GM10266 (cell line): ENCODE measurements around the gene FOSL2.

ENCODE experiments used
- DNase-seq: peaks from one replicate; pipeline ENCODE4 v3.0.0; 2012; ENCODE audit errors: extremely low spot score
- TF ChIP-seq, protein P1 (sequence below): IDR thresholded peaks from 2 replicates; pipeline ENCODE4 v1.5.1; 2012; ENCODE audit warnings: mild to moderate bottlenecking, low read depth; ENCODE audit not compliant: control insufficient read depth, insufficient read depth; ENCODE audit errors: missing control alignments

FOSL2 gene

DNA sequence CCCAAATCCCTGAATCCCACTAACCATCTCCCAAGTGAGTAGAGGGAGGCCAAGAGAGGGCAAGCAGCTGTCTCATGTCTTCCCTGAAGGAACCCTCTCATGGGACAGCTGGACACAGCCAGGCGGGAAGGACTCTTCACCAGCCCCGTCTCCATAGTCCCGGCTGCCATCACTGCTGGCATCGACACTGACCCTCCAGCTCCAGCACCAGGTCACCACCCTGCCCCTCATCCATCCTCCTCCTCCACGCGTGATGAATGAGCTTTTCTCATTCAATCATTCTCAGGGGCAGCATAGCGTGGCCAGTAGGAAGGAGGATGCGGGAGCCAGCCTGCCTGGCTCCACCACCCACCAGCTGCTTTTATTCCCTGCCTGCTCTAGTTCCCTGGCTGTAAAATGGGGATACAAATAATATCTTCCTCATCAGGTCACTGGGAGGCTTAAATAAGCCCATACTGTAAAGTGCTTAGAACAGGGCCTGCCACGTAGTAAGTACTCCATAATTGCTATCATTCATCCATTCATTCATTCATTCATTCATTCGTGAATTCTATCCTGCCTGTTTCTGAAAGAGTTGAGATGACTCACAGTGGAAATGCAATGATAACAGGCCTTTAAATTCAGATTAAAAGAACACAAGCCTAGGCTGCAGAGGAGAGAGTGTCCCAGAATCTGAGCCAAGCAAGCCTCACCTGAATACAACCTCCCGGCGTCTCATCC lies 30.5 kb upstream of the FOSL2 start:
- no peak for DNase-seq

GRCh38 chr2:28362991-28363521 lies 29.6 kb upstream of the FOSL2 start:
- TF ChIP-seq, protein P1, sequence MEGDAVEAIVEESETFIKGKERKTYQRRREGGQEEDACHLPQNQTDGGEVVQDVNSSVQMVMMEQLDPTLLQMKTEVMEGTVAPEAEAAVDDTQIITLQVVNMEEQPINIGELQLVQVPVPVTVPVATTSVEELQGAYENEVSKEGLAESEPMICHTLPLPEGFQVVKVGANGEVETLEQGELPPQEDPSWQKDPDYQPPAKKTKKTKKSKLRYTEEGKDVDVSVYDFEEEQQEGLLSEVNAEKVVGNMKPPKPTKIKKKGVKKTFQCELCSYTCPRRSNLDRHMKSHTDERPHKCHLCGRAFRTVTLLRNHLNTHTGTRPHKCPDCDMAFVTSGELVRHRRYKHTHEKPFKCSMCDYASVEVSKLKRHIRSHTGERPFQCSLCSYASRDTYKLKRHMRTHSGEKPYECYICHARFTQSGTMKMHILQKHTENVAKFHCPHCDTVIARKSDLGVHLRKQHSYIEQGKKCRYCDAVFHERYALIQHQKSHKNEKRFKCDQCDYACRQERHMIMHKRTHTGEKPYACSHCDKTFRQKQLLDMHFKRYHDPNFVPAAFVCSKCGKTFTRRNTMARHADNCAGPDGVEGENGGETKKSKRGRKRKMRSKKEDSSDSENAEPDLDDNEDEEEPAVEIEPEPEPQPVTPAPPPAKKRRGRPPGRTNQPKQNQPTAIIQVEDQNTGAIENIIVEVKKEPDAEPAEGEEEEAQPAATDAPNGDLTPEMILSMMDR: no peak
- no peak for DNase-seq

More for the DNA sequence above, 30.5 kb upstream of the FOSL2 start:
- TF ChIP-seq, protein P1: no peak

GRCh38 chr2:28363686-28364280 lies 28.9 kb upstream of the FOSL2 start:
- TF ChIP-seq, protein P1: no peak
- no peak for DNase-seq

- TF ChIP-seq, protein P1: no peak
- no peak for DNase-seq
Observed at GRCh38 chr2:28364610-28365009, 28.0 kb upstream of the FOSL2 start.

- no peak for DNase-seq
- TF ChIP-seq, protein P1: no peak
Observed at GRCh38 chr2:28365158-28365557, 27.5 kb upstream of the FOSL2 start.

DNA sequence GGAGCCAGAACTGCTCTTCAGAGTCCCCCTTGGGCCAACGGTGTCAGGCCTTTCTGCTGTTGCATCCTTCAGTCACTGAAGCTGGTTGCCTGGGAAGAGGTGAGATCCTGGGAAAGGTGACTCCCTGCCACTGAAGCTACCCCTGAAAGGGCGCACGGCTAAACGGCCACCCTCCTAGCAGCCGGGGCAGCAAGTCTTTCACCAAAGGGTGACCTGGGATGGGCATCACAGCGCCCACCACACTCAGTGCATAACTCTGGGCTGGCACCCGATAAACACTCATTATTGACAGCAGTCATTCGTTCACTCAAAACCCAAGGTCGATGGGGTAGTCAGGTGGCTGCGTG lies 26.5 kb upstream of the FOSL2 start:
- DNase-seq: no peak
- TF ChIP-seq, protein P1: no peak
